ENCODE results near the gene ZC3H4.
A peak's percentile ranks its signal among the peaks of the same experiment; 100 is the strongest.

Gene ZC3H4

DNA sequence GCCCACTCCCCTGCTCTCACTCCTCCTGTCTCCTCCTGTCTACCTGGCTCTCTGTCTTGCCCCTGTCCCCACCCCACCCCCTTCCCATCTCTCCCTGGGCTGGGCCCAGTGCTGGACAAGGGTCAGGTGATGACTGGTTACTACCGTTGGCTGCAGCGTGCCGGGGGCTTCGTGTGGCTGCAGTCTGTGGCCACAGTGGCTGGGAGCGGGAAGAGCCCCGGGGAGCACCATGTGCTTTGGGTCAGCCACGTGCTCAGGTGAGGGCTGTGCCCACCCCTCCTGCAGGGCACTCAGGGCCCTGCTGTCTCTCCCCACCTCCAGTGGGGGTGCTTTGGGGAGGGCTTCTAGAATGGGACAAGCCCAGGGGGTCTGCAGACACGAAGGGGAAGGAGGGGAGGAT, 72.7 kb downstream of the ZC3H4 start:
- TF ChIP-seq CTCF (conservative IDR thresholded peaks at IDR 0.05; ENCODE audit: low read depth, low read length) = no peak
- DNase-seq (ENCODE audit: low read depth) = no peak
- no peak overlapping the region for H3K4me3 ChIP-seq (ENCODE audit: low read depth, low read length)

- DNase-seq (ENCODE audit: low read depth) = no peak
- TF ChIP-seq CTCF (conservative IDR thresholded peaks at IDR 0.05; ENCODE audit: low read depth, low read length) = no peak
- no peak overlapping the region for H3K4me3 ChIP-seq (ENCODE audit: low read depth, low read length)
These were observed 74.2 kb downstream of the ZC3H4 start for GRCh38 chr19:47039239-47039874.

- TF ChIP-seq CTCF (conservative IDR thresholded peaks at IDR 0.05; ENCODE audit: low read depth, low read length) = no peak
- DNase-seq (ENCODE audit: low read depth) = no peak
- H3K4me3 ChIP-seq (ENCODE audit: low read depth, low read length) = no peak overlapping the region
These were observed 75.8 kb downstream of the ZC3H4 start for GRCh38 chr19:47037766-47038165.

- DNase-seq (ENCODE audit: low read depth) = no peak
- no peak for TF ChIP-seq CTCF (conservative IDR thresholded peaks at IDR 0.05; ENCODE audit: low read depth, low read length)
- H3K4me3 ChIP-seq (ENCODE audit: low read depth, low read length) = peak overlapping the region; percentile 60
These were observed 77.4 kb downstream of the ZC3H4 start for GRCh38 chr19:47036097-47036651.

- peak; percentile 85 for TF ChIP-seq CTCF (conservative IDR thresholded peaks at IDR 0.05; ENCODE audit: low read depth, low read length)
- peak; percentile 81 for DNase-seq (ENCODE audit: low read depth)
These were observed 78.2 kb downstream of the ZC3H4 start for GRCh38 chr19:47035127-47036096.

DNA sequence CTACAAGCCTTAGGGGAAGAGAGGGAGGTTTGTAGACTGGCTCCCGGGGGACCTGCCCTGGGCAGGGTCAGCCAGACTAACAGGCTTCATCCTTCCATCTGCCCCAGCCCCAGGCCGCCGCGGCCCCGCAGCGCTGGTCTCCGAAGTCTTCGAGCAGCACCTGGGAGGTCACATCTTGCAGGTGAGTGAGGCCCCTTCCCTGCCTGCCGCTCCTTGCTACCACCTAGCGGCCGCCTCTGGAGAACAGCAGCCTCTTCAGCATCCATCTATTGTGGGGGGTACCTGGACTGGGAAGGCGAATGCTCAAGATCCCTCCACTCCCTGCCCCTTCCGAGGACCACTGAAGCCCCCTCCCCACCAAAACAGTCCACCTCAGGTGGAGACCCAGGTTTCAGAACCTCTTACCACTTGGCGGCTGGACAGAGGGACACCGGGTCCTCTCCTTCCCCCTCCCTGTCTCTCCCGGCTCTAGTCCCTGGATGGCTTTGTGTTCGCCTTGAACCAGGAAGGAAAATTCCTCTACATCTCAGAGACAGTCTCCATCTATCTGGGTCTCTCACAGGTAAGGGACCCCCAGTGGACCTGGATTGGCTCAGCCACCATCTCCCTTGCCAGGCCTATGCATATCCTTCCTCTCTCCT, 81.3 kb downstream of the ZC3H4 start:
- peak; percentile 87 for TF ChIP-seq CTCF (conservative IDR thresholded peaks at IDR 0.05; ENCODE audit: low read depth, low read length)
- H3K4me3 ChIP-seq (ENCODE audit: low read depth, low read length) = no peak overlapping the region
- peak; percentile 34 for DNase-seq (ENCODE audit: low read depth)

More at GRCh38 chr19:47035127-47036096, 78.2 kb downstream of the ZC3H4 start:
- H3K4me3 ChIP-seq (ENCODE audit: low read depth, low read length) = peak overlapping the region; percentile 60
